ENCODE results near the gene CHAC1. TPM values are rescaled to one million over a fixed set of nuclear protein-coding genes. Genes with fewer than 3 reads are reported as not detected.

Gene CHAC1
- total and polyA plus RNA-seq, 4 donors: 1.2 to 5.3 (median 3.3) TPM

DNA sequence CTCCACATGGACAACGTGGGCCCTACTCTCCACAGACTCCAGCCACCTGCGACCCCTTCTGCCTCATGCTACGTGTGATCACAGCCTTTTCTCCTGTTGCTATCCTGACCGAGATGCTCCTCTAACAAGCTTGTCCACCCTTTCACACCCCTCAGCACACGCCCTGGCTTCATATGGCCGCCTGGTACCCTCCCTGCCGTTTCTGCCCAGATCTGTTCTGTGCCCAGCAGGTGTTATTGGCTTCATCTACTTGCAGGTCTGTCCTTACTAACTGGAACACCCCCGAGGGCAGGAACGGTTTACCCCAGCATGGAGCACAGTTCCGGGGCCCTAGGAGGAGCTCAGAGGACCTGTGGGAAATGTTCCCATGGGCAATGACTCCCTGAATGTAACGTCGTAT, 9.9 kb downstream of the CHAC1 start:
- Histone ChIP-seq H3K9me3 (ENCODE audit: control insufficient read depth, low read length) (no peaks in the 10 kb centered on the region), H3K36me3 (ENCODE audit: control insufficient read depth in 1 of 2, insufficient read depth in 2 of 2, low read length in 1 of 2) (no peaks in the 10 kb centered on the region)

DNA sequence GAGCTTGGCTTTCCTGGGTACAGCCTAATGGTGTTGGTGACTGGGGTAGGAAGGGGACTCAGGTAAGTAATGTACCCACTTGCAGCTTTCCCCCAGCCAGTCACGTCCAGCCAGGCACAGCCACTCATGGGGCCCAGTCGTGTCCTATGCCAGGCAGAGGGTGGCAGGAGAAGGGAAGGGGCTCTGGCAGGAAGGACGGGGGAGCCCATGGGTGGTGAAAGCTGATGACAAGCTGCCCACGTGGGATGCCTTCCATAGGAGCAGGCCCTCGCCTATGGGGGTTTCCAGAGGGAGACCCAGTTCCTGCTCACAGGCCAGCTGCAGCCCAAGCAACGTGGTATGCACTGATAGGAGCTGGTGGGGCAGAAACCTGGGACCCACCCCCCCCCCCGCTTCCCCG, 10.7 kb downstream of the CHAC1 start:
- DNase-seq (no peak), ATAC-seq (ENCODE audit: low FRiP score) (no peak)
- H3K36me3 ChIP-seq (ENCODE audit: control insufficient read depth in 1 of 2, insufficient read depth in 2 of 2, low read length in 1 of 2): no peaks in the 10 kb centered on the region
- H3K27me3 ChIP-seq (ENCODE audit: control insufficient read depth in 1 of 2, insufficient read depth in 2 of 2, low read length in 1 of 2): no peaks in the 10 kb centered on the region
- intact Hi-C loops (cut with DNase I): no loop called here
- no peaks in the 10 kb centered on the region for H3K4me1 ChIP-seq (ENCODE audit: control insufficient read depth in 1 of 2, insufficient read depth in 2 of 2, low read length in 2 of 2)
- WGBS, 2 donors: 87 to 91% methylated on average over 6 to 8 of the region's 8 CpGs
- no peak overlapping the region for H3K27ac ChIP-seq (ENCODE audit: low read depth in 1 of 2, low read length in 2 of 2)
- H3K4me3 ChIP-seq (ENCODE audit: low read length in 2 of 2): no peak overlapping the region
- H3K9me3 ChIP-seq (ENCODE audit: control insufficient read depth, low read length): no peaks in the 10 kb centered on the region

More for the DNA sequence above, 9.9 kb downstream of the CHAC1 start:
- ATAC-seq (ENCODE audit: low FRiP score) (no peak), DNase-seq (no peak)
- Histone ChIP-seq H3K27ac (ENCODE audit: low read depth in 1 of 2, low read length in 2 of 2) (no peak overlapping the region), H3K27me3 (ENCODE audit: control insufficient read depth in 1 of 2, insufficient read depth in 2 of 2, low read length in 1 of 2) (no peaks in the 10 kb centered on the region), H3K4me3 (ENCODE audit: low read length in 2 of 2) (no peak overlapping the region), H3K4me1 (ENCODE audit: control insufficient read depth in 1 of 2, insufficient read depth in 2 of 2, low read length in 2 of 2) (no peaks in the 10 kb centered on the region)
- WGBS, 2 donors: 90 to 92% methylated on average over 12 of the region's 12 CpGs
- intact Hi-C loops (cut with DNase I): no loop called here

DNA sequence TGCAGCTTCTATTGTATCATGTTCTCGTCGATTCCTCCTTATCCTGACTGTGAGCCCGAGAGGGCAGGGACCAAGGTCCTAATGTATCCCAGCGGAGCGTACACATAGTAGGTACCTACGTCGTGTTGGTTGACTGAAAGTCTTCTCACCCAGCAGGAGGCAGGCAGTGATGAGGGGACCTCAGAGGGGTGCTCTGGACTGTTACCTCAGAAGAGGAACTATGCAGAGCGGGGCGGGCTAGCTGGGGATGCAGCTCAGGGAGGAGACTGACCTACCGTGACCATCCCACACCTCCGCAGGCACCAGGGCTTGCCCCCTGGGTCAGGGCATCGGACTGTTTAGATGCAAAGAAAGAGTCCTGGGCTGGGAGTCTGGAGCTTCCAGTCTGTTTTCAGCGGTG, 11.4 kb downstream of the CHAC1 start:
- DNase-seq (peak in 1 of 2 donors; percentile 72), ATAC-seq (ENCODE audit: low FRiP score) (no peak)
- WGBS, 2 donors: 88% methylated on average over 13 of the region's 13 CpGs
- Histone ChIP-seq H3K27ac (ENCODE audit: low read depth in 1 of 2, low read length in 2 of 2) (no peak overlapping the region), H3K4me1 (ENCODE audit: control insufficient read depth in 1 of 2, insufficient read depth in 2 of 2, low read length in 2 of 2) (no peaks in the 10 kb centered on the region), H3K36me3 (ENCODE audit: control insufficient read depth in 1 of 2, insufficient read depth in 2 of 2, low read length in 1 of 2) (no peaks in the 10 kb centered on the region), H3K9me3 (ENCODE audit: control insufficient read depth, low read length) (no peaks in the 10 kb centered on the region), H3K27me3 (ENCODE audit: control insufficient read depth in 1 of 2, insufficient read depth in 2 of 2, low read length in 1 of 2) (no peaks in the 10 kb centered on the region), H3K4me3 (ENCODE audit: low read length in 2 of 2) (no peak overlapping the region)
- intact Hi-C loops (cut with DNase I): no loop called here

DNA sequence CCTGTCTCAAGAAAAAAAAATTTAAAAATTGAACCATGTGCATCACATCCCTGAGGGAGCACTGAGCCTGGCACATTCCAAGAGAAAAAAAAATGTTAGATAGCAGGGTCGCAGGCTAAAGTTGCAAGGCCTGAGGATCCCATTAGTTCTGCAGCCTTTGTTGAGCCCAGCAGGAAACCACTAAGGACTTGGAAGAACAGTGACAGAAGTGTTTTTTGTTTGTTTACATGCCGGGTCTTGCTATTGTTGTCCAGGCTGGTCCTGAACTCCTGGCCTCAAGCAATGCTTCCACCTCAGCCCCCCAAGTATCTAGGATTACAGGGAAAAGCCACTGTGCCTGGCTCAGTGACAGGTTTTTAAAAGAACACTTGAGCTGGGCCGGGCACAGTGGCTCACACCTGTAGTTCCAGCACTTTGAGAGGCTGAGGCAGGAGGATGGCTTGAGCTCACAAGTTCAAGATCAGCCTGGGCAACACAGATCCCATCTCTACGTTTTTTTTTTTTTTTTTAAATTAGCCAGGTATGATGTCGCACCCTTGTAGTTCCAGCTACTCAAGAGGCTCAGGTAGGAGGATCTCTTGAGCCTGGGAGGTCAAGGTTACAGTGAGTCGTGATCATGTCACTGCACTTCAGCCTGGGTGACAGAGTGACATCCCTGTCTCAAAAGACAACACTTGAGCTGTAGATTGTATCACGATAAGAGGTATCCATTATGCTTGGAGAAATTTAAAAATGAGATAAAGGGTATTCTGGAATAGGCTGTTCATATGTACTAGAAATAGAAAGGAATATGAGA, 15.2 kb downstream of the CHAC1 start:
- intact Hi-C loops (cut with DNase I): no loop called here
- H3K27me3 ChIP-seq (ENCODE audit: control insufficient read depth in 1 of 2, insufficient read depth in 2 of 2, low read length in 1 of 2): no peaks in the 10 kb centered on the region
- H3K4me3 ChIP-seq (ENCODE audit: low read length in 2 of 2): no peak overlapping the region
- 80 to 81% methylated on average over 7 of the region's 7 CpGs for WGBS, 2 donors
- H3K36me3 ChIP-seq (ENCODE audit: control insufficient read depth in 1 of 2, insufficient read depth in 2 of 2, low read length in 1 of 2): no peaks in the 10 kb centered on the region
- ATAC-seq (ENCODE audit: low FRiP score) (no peak), DNase-seq (no peak)
- H3K9me3 ChIP-seq (ENCODE audit: control insufficient read depth, low read length): no peaks in the 10 kb centered on the region
- H3K4me1 ChIP-seq (ENCODE audit: control insufficient read depth in 1 of 2, insufficient read depth in 2 of 2, low read length in 2 of 2): no peaks in the 10 kb centered on the region
- no peak overlapping the region for H3K27ac ChIP-seq (ENCODE audit: low read depth in 1 of 2, low read length in 2 of 2)

DNA sequence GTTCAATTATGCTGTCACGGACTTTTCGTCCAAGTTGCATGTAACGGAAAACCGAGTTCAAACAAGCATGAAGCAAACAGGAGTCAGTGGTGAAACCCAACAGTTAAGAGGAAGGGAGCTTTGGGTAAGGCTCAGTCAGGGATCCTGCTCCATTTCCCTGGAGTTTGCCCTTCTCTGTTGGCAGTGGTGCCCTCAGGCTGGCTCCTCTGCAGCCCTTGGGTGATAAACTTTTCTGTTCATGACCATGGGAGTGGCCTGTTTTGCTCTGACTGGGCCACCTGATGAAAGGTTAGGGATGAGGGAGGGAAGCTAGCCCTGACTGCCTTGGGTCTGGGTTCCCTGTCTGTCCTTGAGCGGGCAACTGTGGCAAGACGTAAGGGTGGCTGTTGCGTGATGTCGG, 16.1 kb downstream of the CHAC1 start:
- DNase-seq (no peak), ATAC-seq (ENCODE audit: low FRiP score) (no peak)
- no peaks in the 10 kb centered on the region for H3K27me3 ChIP-seq (ENCODE audit: control insufficient read depth in 1 of 2, insufficient read depth in 2 of 2, low read length in 1 of 2)
- H3K9me3 ChIP-seq (ENCODE audit: control insufficient read depth, low read length): no peaks in the 10 kb centered on the region
- intact Hi-C loops (cut with DNase I): no loop called here
- H3K4me3 ChIP-seq (ENCODE audit: low read length in 2 of 2): no peak overlapping the region
- H3K27ac ChIP-seq (ENCODE audit: low read depth in 1 of 2, low read length in 2 of 2): no peak overlapping the region
- no peaks in the 10 kb centered on the region for H3K36me3 ChIP-seq (ENCODE audit: control insufficient read depth in 1 of 2, insufficient read depth in 2 of 2, low read length in 1 of 2)
- WGBS, 2 donors: 88 to 94% methylated on average over 8 of the region's 8 CpGs
- H3K4me1 ChIP-seq (ENCODE audit: control insufficient read depth in 1 of 2, insufficient read depth in 2 of 2, low read length in 2 of 2): no peaks in the 10 kb centered on the region

DNA sequence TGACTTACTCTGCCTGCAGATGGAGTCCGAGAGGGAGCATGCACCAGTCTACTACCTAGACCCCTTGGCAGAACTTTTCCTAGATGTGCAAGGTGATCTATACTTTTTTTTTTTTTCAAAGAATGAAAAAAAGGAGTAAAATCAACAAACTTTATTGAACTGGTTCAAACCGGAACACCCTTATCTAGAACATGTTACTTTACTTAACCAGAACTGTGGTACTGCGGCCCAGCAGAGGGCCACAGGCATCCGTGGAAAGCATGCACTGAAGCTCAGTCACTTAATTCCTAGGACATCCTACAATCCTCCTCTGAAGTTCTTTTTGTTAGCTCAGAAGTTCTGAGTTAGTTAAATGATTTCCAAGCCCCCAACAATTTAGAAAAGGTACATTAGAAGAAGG, 21.6 kb downstream of the CHAC1 start:
- Histone ChIP-seq H3K4me1 (ENCODE audit: control insufficient read depth in 1 of 2, insufficient read depth in 2 of 2, low read length in 2 of 2) (peaks cover 0 to 6% of the 10 kb centered on the region in 2 donors), H3K9me3 (ENCODE audit: control insufficient read depth, low read length) (no peaks in the 10 kb centered on the region), H3K27me3 (ENCODE audit: control insufficient read depth in 1 of 2, insufficient read depth in 2 of 2, low read length in 1 of 2) (no peaks in the 10 kb centered on the region), H3K36me3 (ENCODE audit: control insufficient read depth in 1 of 2, insufficient read depth in 2 of 2, low read length in 1 of 2) (peaks cover 0 to 4% of the 10 kb centered on the region in 2 donors), H3K27ac (ENCODE audit: low read depth in 1 of 2, low read length in 2 of 2) (no peak overlapping the region), H3K4me3 (ENCODE audit: low read length in 2 of 2) (no peak overlapping the region)
- ATAC-seq (ENCODE audit: low FRiP score) (no peak), DNase-seq (no peak)
- intact Hi-C loops (cut with DNase I): loop anchor here in 1 of 2 donors (2.0 kb wide), 1 partner anchor 44 kb away; no protein-coding TSS in a partner anchor
- 28 to 31% methylated on average over 4 of the region's 4 CpGs for WGBS, 2 donors

DNA sequence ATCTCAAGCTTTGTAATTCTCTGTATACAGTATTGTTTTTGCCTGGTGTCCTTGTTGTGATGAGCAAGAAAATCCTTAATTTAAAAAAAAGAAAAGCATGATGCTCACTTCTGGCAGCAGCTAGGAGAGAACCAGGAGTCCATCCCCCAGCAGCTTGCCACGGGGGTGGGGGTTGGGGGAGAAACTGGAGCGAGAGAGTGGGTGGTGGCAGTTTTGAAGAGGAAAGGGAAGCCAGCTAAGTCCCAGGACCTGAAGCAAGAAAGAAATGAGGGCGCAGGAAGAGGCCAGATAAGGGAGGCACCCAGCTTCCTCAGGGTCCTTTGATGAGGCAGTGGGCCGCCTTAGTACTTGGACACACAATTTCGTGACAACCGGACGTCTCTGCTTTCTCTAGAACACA, 23.5 kb downstream of the CHAC1 start:
- WGBS, 2 donors: 60 to 64% methylated on average over 7 of the region's 7 CpGs
- H3K36me3 ChIP-seq (ENCODE audit: control insufficient read depth in 1 of 2, insufficient read depth in 2 of 2, low read length in 1 of 2): peaks cover 0 to 8% of the 10 kb centered on the region in 2 donors
- H3K4me1 ChIP-seq (ENCODE audit: control insufficient read depth in 1 of 2, insufficient read depth in 2 of 2, low read length in 2 of 2): peaks cover 1 to 9% of the 10 kb centered on the region in 2 donors
- no peak for DNase-seq
- H3K27me3 ChIP-seq (ENCODE audit: control insufficient read depth in 1 of 2, insufficient read depth in 2 of 2, low read length in 1 of 2): no peaks in the 10 kb centered on the region
- peak overlapping the region in 1 of 2 donors; percentile 95 for H3K27ac ChIP-seq (ENCODE audit: low read depth in 1 of 2, low read length in 2 of 2)
- ATAC-seq (ENCODE audit: low FRiP score): no peak
- intact Hi-C loops (cut with DNase I): no loop called here
- H3K9me3 ChIP-seq (ENCODE audit: control insufficient read depth, low read length): no peaks in the 10 kb centered on the region
- no peak overlapping the region for H3K4me3 ChIP-seq (ENCODE audit: low read length in 2 of 2)

DNA sequence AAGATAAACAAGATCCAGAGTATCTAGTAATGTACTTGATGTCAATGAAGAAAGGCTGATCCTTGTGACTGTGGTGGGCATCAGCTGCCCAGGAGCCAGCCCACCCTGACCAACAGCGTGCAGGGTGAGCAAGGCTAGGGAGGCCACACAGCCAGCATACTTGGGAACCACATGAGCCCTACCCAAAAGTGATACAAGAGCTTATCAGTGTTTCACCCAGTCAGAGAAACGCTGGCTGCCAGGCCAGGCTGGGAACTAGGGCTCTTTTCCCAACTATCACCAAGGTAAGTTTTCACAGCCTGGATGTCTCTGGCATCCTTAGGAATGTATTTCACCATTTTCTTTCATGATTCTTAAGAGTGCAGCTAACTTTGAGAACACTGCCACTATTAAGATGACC, 24.9 kb downstream of the CHAC1 start:
- DNase-seq: no peak
- intact Hi-C loops (cut with DNase I): no loop called here
- Histone ChIP-seq H3K4me1 (ENCODE audit: control insufficient read depth in 1 of 2, insufficient read depth in 2 of 2, low read length in 2 of 2) (peaks cover 2 to 11% of the 10 kb centered on the region in 2 donors), H3K27ac (ENCODE audit: low read depth in 1 of 2, low read length in 2 of 2) (no peak overlapping the region), H3K4me3 (ENCODE audit: low read length in 2 of 2) (no peak overlapping the region), H3K9me3 (ENCODE audit: control insufficient read depth, low read length) (no peaks in the 10 kb centered on the region), H3K27me3 (ENCODE audit: control insufficient read depth in 1 of 2, insufficient read depth in 2 of 2, low read length in 1 of 2) (no peaks in the 10 kb centered on the region), H3K36me3 (ENCODE audit: control insufficient read depth in 1 of 2, insufficient read depth in 2 of 2, low read length in 1 of 2) (peaks cover 0 to 8% of the 10 kb centered on the region in 2 donors)
- 69% methylated on average over 2 of the region's 2 CpGs for WGBS, 2 donors
- ATAC-seq (ENCODE audit: low FRiP score): no peak

DNA sequence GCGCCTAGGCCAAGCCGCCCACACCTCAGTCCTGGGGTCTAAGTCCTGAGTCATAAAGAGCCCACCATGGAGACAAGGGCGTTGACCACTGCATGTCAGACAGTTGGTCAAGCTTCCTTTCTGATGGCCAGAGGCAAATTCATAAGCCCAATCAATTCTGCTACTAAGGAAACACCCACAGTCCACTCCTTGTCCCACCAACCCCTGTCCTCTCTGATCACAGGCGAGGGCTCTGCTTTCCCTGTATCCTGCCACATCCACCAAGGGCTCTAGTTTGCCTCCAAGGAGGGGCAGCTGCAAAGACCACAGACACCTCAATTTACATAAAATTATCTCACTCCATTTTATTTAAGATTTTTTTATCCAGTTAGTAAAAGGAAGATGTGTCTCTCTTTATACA, 25.3 kb downstream of the CHAC1 start:
- intact Hi-C loops (cut with DNase I): no loop called here
- DNase-seq: no peak
- no peaks in the 10 kb centered on the region for H3K27me3 ChIP-seq (ENCODE audit: control insufficient read depth in 1 of 2, insufficient read depth in 2 of 2, low read length in 1 of 2)
- H3K36me3 ChIP-seq (ENCODE audit: control insufficient read depth in 1 of 2, insufficient read depth in 2 of 2, low read length in 1 of 2): peaks cover 0 to 8% of the 10 kb centered on the region in 2 donors
- H3K27ac ChIP-seq (ENCODE audit: low read depth in 1 of 2, low read length in 2 of 2): no peak overlapping the region
- ATAC-seq (ENCODE audit: low FRiP score): no peak
- H3K9me3 ChIP-seq (ENCODE audit: control insufficient read depth, low read length): no peaks in the 10 kb centered on the region
- peaks cover 2 to 12% of the 10 kb centered on the region in 2 donors for H3K4me1 ChIP-seq (ENCODE audit: control insufficient read depth in 1 of 2, insufficient read depth in 2 of 2, low read length in 2 of 2)
- WGBS, 2 donors: 97 to 98% methylated on average over 4 of the region's 4 CpGs
- H3K4me3 ChIP-seq (ENCODE audit: low read length in 2 of 2): no peak overlapping the region

All from aorta (tissue), 5 donors.